Measurements from ENCODE around the gene TRIM9. TPM values are rescaled to one million over a fixed set of nuclear protein-coding genes. Genes with fewer than 3 reads are reported as not detected.
"Not testable (repeated sequence)": the region's sequence is repeated elsewhere in the genome, so short reads cannot be mapped to it uniquely, and the experiment has no call there.

TRIM9 gene
- total and polyA plus RNA-seq, 2 donors (not counting 3 experiments of a cell fraction or from before 2014, with no cell fraction given): not detected

GRCh38 chr14:50943261-50943942, 151.5 kb downstream of the TRIM9 start:
- H3K27ac ChIP-seq (ENCODE audit: insufficient read depth, low read depth, low read length): no peak overlapping the region
- H3K9me3 ChIP-seq (replicated peaks; ENCODE audit: control insufficient read depth, insufficient read depth, low read length): no peaks in the 10 kb centered on the region
- no peaks in the 10 kb centered on the region for H3K27me3 ChIP-seq (ENCODE audit: control insufficient read depth in 2 of 2, insufficient read depth in 2 of 2, low read length in 2 of 2)
- H3K36me3 ChIP-seq (ENCODE audit: control insufficient read depth in 2 of 2, extremely low read depth in 1 of 2, insufficient read depth in 2 of 2, low read length in 2 of 2): no peaks in the 10 kb centered on the region
- FAIRE-seq (peak; percentile 77), DNase-seq (ENCODE audit: low read depth, low spot score) (peak; percentile 33)
- H3K4me2 ChIP-seq (ENCODE audit: insufficient read depth, low read length): peak overlapping the region; percentile 89
- ChIA-PET CTCF (interaction anchor here (1.5 to 1.9 kb wide), 3 partner anchors 12 to 21 kb away, joined by 3 to 8 read pairs (median 6); no protein-coding TSS in a partner anchor), POLR2A (no interaction called here)
- no peaks in the 10 kb centered on the region for H4K20me1 ChIP-seq (replicated peaks; ENCODE audit: control insufficient read depth, extremely low read depth, insufficient read depth, low read length)
- peaks cover 3% of the 10 kb centered on the region for H3K79me2 ChIP-seq (ENCODE audit: control insufficient read depth, insufficient read depth, low read length)
- H3K4me1 ChIP-seq (ENCODE audit: control insufficient read depth, extremely low read depth, insufficient read depth, low read length): peaks cover 13% of the 10 kb centered on the region
- dilution Hi-C loops (cut with MboI; ENCODE audit: extremely low pct_ligation_motif_present, low sequenced_read_pairs) (no loop called here), intact Hi-C loops (cut with micrococcal nuclease) (no loop called here)
- peak overlapping the region; percentile 55 to 79 (median 64) for H3K4me3 ChIP-seq (replicated peaks in 1 of 3; ENCODE audit: insufficient read depth in 1 of 3, low read depth in 1 of 3, low read length in 3 of 3)
- TF ChIP-seq MYC (IDR thresholded peaks at IDR 0.05; ENCODE audit: low read depth, low read length) (no peak), JUN (IDR thresholded peaks at IDR 0.05; ENCODE audit: borderline replicate concordance, insufficient read depth, insufficient read length, low read depth) (no peak), CTCF (IDR thresholded peaks at IDR 0.05; ENCODE audit: extremely low read depth in 1 of 2, insufficient read depth in 1 of 2, low read depth in 1 of 2, low read length in 2 of 2) (no peak), MAX (IDR thresholded peaks at IDR 0.05; ENCODE audit: insufficient read depth, insufficient read length) (no peak), POLR2AphosphoS5 (IDR thresholded peaks at IDR 0.05; ENCODE audit: insufficient read depth, low read depth, low read length) (no peak), GATA2 (IDR thresholded peaks at IDR 0.05; ENCODE audit: insufficient read depth, insufficient read length, low read depth, low read length) (no peak), POLR2A (IDR thresholded peaks at IDR 0.05; ENCODE audit: low read depth, low read length) (no peak), EZH2 (IDR thresholded peaks at IDR 0.05; ENCODE audit: borderline replicate concordance, low read depth, low read length, severe bottlenecking) (no peak), FOS (IDR thresholded peaks at IDR 0.05; ENCODE audit: borderline replicate concordance, insufficient read depth, low read length) (no peak)
- peak overlapping the region; percentile 56 for H3K9ac ChIP-seq (replicated peaks; ENCODE audit: extremely low read depth, insufficient read depth, low read length)
- H2AFZ ChIP-seq (ENCODE audit: low read depth, low read length): peak overlapping the region; percentile 95
- BruUV-seq (replicated peaks): no TSS peak
- no peaks in the 10 kb centered on the region for H3K9me1 ChIP-seq (replicated peaks; ENCODE audit: control insufficient read depth, extremely low read depth, insufficient read depth, low read length)

GRCh38 chr14:50941638-50942037, 153.3 kb downstream of the TRIM9 start:
- H3K27ac ChIP-seq (ENCODE audit: insufficient read depth, low read depth, low read length); H3K9ac ChIP-seq (replicated peaks; ENCODE audit: extremely low read depth, insufficient read depth, low read length); DNase-seq (ENCODE audit: low read depth, low spot score); H3K79me2 ChIP-seq (ENCODE audit: control insufficient read depth, insufficient read depth, low read length); H4K20me1 ChIP-seq (replicated peaks; ENCODE audit: control insufficient read depth, extremely low read depth, insufficient read depth, low read length); H3K9me1 ChIP-seq (replicated peaks; ENCODE audit: control insufficient read depth, extremely low read depth, insufficient read depth, low read length); H3K4me3 ChIP-seq (replicated peaks in 1 of 3; ENCODE audit: insufficient read depth in 1 of 3, low read depth in 1 of 3, low read length in 3 of 3); H3K36me3 ChIP-seq (ENCODE audit: control insufficient read depth in 2 of 2, extremely low read depth in 1 of 2, insufficient read depth in 2 of 2, low read length in 2 of 2); intact Hi-C loops (cut with micrococcal nuclease); H3K27me3 ChIP-seq (ENCODE audit: control insufficient read depth in 2 of 2, insufficient read depth in 2 of 2, low read length in 2 of 2); H3K9me3 ChIP-seq (replicated peaks; ENCODE audit: control insufficient read depth, insufficient read depth, low read length); H2AFZ ChIP-seq (ENCODE audit: low read depth, low read length); BruUV-seq (replicated peaks); CTCF ChIA-PET; FAIRE-seq; POLR2A ChIA-PET; dilution Hi-C loops (cut with MboI; ENCODE audit: extremely low pct_ligation_motif_present, low sequenced_read_pairs); H3K4me2 ChIP-seq (ENCODE audit: insufficient read depth, low read length): not testable (repeated sequence)
- H3K4me1 ChIP-seq (ENCODE audit: control insufficient read depth, extremely low read depth, insufficient read depth, low read length): peaks cover 13% of the 10 kb centered on the region

All from endothelial cell of umbilical vein (primary cell).